CD4-positive, alpha-beta T cell treated with Interleukin-21 for 1 hour (primary cell): Measurements from ENCODE around the gene MYO7A.
"Not testable (repeated sequence)": the region's sequence is repeated elsewhere in the genome, so short reads cannot be mapped to it uniquely, and the experiment has no call there.

Experiments
- DNase-seq: peaks from one replicate; pipeline ENCODE4 v3.0.0-alpha.2; 2020

The MYO7A gene

DNA sequence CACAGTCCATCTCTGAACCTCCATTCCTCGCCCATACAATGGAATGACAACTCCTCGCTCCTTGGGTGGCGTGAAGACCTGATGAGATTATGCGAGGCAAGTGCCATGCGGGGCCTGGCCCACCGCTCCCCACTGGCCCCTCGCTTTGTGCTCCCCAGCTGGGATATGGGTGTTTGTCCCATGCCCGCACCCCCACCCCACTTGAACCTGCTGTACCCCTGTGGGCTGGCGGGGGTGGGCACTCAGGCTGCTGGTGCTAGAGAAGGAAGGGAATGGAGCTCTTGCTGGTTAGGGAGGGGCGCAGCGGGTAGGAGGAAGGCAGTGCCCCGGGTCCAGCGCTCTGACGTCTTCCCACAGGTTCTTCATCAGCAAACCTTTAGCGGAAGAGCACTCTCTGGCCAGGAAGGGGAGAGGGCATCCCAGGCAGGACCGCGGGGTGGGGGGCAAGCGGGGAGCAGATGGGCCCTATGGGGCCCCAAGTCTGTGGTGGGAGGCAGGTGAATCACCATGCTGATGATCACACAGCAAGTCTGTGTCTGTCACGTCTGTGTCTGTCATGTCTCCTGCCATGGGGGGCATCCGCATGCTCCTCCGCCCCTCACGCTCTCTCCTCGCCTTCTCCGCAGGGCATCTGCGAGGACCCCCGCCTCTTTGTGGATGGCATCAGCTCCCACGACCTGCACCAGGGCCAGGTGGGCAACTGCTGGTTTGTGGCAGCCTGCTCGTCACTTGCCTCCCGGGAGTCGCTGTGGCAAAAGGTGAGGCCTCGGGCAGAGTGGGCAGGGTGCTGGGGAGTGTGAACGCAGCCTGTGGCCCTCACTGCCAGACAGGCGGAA is 34.8 kb upstream of the MYO7A start:
- no peak for DNase-seq

DNA sequence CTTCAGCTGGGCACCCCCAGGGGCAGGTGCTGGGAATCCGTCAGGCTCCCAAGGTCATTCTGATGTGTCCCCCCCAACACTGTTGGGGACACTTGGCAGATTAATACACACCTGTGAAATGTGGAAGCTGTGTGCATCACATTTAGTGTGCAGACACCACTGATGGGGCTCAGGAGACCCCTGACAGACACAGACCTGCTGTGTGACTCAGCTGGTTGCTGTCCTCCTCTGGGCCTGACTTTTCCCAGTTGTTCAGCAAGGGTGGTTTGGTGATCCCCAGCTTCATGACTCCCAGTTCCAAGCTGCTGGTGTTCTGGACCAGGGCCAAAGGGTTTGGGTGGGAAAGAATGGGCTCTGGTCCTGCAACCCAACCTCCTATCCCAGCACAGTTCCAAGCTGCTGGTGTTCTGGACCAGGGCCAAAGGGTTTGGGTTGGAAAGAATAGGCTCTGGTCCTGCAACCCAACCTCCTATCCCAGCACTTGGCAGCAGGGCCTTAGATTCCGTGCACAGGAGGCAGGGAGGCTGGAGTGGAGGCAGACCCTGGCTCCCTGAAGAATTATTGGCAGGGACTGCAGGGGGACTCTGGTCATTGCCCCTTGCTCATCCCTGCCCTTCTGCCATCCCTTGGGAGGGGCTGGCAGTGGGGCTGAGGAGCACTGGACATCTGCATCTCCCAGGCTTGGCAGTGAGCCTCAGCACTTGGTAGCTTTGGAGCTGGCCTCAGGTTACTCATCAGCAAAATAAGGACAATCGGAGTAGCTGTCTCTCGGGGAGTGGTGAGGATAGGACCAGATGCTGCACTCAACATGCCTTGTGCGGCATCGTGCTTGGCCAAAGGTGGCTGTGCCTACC is 33.8 kb upstream of the MYO7A start:
- no peak for DNase-seq

DNA sequence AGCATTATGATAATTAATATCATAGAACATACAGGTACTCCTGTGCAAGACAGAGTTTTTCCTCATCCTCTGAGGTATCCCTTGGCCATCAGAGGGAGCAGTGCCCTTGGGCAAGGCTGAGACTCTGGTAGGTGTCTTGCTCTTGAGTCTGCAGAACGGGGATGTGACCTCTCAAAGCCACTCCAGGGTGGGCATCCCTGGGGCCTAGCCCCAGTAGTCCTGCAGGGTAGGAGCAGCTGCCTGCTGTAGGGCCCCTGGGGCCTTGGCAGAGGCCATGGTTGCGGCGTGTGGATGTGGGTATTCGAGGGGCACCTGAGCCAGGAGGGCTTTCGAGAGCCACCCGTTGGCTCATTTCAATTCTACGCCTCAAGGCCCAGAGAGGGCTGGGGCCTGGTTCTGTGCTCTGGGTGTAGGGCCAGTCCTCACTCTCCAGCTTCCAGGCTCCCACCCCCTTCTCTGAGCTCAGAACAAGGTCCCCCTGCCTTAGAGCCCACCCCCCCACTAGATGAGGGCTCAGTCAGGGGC is 33.1 kb upstream of the MYO7A start:
- no peak for DNase-seq

DNA sequence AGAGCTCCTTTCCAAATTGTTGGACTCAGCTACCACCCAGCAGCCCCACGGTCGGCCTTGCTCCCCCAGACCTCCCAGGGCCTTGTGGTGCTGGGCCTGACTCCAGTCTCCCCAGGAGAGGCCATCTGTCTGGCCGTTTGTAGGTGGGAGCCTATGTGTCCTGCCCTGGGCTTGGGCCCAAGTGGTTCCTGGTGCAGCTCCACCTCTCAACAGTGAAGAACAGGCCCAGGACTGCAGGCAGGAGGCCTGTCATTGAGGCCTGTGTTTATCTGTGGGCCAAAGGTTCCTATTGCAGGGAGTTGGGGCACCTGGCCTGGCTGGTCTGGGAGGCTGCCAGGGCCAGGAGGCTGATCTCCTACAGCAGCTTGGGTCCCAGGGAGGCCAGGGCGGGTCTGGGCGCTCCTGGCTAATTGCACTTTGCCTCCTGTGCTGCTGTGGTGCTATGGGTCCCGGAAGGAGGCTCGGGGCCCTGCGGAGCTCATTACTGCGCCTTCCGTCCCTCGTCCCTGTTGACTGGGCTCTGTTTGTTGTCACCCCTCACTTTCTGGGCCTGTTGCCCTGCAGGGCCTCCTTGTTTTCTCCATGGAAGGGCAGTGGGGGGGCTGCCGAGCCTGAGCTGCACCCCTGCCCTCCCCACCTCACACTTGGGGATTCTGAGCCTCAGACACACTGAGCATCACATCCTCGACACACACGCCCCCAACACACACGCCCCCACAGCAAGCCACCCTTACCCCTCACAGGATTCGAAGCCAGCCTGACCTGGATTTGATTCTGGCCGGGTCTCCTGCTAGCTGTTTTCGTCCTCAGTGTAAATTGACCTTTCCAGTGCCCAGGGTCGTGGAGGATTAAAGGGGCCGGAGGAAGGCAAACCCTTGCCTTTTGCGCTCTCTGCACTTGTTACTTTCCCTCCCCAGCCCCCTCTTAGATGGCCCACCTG is 32.2 kb upstream of the MYO7A start:
- DNase-seq: no peak

DNA sequence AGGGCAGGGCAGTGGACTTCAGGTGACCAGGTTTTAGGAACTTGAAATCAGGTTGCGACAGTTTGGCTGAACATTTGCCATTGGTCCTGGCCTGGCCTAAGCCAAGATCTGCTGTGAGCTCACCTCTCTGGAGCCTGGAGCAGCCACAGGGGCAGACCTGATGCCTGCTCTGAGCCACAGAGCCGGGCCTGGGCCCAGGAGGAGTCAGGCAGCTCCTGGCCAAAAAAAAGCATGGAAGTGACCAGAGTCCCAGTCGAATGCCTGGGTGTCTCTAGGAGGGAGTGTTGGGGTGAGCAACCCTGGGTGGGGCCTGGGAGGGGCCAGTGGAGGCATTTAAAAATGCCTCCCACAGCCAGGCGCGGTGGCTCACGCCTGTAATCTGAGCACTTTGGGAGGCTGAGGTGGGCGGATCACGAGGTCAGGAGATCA is 31.4 kb upstream of the MYO7A start:
- no peak for DNase-seq

DNA sequence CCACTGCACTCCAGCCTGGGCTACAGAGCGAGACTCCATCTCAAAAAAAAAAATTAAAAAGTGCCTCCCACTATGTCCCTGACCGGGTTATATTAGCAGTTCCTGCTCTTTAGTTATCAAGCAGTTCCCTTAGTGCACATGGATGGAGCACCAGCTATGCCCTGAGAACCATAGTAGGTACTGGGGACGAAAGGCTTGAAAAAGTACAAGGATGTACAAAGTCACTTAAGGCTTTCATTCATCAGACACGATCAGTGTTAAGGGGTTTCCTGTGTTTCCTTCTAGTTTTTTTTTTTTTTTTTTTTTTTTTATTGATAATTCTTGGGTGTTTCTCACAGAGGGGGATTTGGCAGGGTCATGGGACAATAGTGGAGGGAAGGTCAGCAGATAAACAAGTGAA is 30.9 kb upstream of the MYO7A start:
- DNase-seq: not testable (repeated sequence)

DNA sequence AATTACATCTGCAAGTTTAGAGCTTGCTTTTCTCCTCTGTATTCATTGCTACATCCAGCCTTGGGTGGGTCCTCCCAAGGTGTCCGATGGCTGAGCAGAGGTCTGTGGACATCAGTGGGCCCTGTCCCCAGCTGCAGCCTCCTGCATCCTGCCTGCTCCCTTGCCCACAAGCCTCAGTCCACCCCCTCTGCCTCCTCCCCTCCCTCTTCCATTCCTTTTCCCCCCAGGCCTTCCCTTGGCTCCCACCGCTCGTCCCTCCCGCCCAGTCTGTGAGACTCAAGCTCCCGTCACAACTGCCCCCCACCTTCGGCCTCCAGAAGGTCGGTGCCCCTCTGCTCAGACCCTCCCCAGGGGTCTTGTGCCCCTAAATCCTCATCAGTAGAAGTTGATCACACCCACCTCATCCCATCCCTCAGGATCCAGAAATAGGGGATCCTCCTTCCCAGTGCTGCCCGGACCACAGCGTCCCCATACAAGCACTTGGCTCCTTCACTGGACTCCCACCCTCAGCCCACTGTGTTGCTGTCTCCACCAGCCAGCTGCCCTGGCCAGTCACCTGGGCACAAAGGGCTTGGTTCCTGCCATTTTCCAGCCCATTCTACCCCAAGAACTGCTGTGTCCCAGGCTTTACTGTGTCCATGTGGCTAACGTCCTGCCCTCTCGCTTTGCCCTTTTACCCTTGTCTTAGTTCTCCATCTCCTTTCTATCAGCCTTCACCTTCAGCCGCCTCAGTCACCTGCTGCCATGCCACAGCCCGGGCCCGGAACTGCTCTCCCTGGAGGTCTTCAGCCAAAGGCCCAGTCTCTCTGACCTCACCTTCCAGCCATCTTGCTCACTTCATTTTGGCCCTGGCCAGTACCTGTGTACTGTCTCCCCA is 27.6 kb upstream of the MYO7A start:
- DNase-seq: no peak

DNA sequence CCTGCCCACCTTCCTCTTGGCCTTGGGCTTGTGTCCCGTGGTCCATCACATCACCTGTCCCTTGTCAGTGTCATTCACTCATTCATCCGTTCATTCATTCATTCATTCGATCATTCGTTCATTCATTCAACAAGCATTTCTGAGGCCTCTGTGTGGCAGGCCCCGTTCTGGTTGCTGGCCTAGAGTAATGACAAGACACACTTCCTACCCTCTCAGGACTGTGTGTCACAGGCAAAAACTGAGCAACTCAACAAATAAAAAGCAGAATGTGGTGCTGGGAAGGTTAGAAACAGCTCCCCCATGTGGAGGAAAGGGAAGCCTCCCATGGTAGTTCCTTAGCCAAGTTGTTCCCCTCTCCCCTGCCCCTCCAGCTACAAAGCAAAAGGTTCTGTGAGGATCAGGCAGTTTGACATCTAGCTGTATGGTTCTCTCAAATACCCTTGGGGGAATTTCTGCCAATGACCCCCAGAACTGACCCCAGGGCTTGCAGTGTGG is 27.0 kb upstream of the MYO7A start:
- peak; percentile 8 for DNase-seq

DNA sequence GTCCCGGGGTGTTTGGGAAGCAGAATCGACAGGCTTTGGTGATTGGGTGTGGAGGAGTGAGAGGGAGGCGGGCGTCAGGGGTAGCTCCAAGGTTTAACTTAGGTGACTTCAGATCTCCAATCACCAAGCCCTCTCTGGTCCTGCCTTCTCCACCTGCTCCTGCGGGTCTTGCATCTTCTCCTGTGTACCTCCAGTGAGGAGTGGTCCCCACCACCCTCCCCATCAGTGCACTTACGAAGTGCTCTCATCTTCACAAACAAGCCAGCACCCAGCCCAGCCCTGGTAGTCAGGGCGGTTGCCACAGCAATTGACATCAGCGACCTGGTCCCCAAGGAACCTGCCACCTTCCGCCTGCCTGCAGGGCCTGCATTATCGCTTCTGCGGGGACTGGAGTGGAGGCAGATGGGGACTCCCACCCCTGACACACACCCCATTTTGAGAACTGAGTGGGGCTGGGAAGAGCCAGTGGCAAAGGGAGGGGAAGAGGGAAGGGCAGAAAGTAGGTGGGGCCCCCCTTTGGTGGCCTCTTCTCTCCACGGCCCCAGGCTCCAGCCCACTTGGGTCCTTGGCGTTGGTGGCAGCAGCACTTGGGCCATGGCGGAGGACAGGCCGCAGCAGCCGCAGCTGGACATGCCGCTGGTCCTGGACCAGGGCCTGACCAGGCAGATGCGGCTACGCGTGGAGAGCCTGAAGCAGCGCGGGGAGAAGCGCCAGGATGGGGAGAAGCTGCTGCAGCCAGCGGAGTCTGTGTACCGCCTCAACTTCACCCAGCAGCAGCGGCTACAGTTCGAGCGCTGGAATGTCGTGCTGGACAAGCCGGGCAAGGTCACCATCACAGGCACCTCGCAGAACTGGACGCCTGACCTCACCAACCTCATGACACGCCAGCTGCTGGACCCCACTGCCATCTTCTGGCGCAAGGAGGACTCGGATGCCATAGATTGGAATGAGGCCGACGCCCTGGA is 25.5 kb upstream of the MYO7A start, which contains the start of gene OMP:
Gene OMP (plus strand): TSS at position 595 of the 965 bp plus-strand sequence. CDS start 0 bp downstream, at position 595.
- no peak for DNase-seq

DNA sequence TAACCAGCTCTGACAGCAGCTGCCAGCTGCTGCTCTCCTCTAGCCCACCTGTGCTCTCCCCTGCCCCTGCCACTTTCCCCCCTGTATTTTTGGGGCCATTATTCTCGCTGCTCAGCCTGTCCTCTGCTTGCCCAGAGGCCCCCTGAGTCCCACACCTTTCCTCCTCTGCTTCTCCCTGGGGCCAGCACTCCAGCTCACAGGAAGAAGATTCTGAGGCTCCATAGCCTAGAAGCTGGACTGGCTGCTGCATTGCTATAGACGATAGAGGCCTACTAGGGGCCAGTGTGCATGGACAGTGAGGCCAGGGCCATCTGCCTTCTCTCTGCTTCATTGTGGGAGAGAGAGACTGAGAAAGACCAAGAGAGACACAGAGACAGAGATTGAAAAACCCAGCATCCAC is 24.7 kb upstream of the MYO7A start:
- DNase-seq: no peak

DNA sequence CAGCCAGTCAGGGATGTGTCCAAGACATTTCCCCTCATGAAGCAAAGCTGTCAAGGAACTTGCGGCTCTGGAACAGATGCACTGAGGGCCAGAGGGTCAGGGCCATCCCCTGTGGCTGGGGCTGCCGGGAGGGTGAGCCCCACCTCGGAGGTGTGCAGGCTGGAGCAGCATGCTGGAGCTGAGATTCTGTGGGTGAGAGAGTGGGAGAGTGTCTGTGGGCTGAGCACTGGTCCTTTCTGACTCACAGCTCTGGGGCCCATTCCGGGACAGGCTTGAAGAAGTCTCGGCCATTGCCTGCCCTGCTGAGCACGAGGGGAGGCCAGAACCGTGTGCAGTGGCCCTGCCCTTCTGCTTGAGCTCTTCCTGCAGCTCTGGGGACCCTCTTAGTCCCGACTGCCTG is 23.3 kb upstream of the MYO7A start:
- DNase-seq: no peak

DNA sequence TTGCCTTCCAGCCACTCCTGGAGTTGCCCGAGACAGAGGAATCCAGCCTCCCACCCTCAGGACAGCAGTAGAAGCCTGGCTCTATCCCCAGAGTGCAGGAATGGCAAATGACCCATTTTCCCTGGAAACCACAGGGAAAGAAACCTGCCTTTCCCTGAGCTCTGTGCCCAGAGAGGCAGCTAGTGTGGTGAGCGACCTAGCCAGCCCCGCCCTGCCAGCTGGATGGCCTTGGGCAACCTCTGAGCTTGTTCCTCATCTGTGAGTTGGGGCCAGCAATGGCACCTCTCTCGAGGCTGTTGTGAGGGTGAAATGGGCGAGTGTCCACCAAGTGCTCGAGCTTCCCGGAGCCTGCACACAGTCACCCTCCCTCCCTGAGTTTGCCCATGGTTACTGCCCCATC is 21.7 kb upstream of the MYO7A start:
- DNase-seq: no peak

DNA sequence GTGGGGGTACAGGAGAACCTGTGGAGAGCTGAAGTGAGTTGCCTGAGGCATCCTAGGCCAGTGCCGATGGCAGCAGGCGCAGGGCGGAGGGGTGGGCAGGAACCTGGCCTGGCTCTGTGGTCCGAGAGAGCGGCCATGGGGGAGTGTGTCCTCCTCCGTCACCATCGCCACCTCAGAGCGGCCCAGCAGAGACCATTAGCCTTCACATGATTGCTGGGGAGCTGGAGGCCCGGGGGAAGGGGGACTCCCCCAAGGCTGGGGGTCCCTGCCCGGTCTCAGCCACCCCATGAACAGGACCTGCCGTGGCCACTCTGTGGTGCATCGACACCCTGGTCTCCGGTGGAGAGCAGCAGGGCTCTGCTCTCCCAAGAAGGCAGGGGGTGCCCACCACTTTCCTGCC is 21.3 kb upstream of the MYO7A start:
- no peak for DNase-seq

DNA sequence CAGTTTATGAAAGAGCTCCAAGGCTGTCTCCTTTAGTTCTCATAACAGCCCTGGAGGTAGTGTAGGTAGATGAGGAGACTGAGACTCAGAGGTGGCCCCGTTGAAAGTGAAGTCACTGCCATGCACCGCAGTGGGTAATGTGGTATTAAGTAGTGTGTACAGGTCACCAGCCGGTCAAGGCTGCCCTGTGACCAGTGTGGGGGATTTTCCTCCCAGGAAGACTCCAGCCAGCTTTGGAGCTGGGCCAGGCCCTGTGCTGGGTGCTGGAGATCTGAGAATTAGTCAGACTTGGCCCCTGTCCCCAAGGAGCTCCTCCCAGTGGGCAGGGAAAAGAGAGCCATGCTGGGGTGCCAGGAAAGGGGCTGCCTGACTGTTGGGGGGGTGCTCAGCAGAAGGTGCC is 20.1 kb upstream of the MYO7A start:
- no peak for DNase-seq

DNA sequence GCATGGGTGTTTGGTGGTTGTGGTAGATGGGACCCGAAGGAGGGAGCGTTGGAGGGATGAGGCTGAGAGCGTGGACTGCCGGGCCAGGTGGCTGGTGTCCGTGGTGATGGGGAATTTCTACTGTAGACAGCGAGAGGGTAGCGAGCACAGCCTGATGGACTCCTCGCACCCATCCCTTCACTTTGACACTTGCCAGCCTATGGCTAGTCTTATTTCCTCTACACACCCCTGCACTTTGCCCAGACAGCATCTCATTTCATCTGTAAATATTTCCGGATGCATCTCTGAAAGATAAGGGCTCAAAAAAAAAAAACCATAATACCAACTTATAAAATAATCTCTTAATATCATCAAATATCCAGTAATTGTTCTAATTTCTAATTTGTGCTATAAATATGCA is 19.6 kb upstream of the MYO7A start:
- no peak for DNase-seq

DNA sequence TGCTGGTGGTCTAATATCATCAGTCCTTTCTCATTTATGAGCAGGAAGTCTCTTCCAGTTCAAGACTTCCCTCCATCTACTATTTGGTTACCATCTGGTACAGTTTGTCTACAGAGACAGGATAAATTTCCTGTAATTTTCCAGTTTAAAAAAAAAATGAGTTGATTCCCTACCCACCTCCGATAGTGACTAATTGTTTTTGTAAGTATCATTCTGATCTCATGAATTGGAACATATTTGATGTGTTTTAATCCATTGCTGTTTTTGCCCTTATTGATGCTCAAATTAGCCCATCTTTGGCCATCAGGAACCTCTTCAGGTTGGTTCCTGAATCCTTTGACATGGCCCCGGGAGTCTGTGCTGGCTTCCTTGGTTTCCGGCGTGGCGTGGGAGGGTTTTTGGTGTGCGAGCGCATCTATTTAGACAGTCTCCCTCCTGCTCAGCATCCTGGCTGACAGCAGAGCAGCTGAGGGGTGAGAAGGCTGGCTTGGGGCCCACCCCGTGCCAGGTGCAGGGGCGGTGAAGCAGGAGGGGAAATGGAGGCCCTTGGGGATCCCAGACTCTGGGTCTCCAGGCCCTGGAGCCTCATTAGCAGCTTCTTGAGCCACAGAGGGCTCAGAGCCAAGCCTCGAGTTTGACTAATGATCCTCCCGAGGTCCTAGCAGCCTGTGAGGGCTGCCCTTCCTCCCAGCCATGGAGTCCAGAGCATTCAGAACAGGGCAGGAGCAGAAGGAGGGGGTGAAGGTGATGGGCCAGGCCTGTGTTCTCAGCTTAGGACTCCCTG is 18.6 kb upstream of the MYO7A start:
- DNase-seq: no peak

DNA sequence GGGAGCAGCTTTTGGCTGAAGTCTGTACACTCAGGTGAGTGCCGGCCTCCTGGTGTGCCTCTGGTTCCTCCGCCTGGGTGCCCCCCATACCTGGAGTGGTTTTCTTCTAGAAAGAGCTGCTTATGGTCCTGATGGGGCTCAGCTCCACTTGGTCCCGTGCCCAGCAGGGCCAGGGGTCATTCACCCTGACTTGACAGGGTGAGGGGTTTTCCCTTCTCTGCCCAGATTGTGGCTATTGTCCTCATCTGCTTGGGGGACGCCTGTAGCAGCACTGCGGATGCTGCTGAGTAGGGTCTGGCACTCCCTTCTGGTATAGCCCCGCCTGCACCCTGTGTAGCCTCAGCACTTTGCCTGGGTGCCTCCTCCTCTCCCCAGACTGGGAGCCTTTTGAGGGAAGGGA is 17.2 kb upstream of the MYO7A start:
- no peak for DNase-seq

DNA sequence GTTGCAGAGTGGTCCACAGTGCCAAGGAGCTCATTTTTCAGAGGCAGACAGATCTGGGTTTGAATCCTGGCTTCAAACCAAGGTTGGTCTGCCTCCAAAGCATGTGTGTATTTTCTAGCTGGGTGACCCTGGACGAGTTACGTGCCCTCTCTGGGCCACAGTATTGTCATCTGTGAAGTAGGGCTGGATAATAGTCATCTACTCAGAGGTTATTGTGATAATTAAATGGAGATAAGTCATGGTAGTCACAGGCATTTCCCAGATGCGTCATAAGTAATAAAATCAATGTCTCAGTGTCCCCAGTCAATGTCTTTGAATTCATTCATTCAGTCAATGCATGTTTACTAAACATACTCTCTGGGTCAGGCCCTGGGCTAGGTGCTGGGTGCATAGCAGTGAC is 16.8 kb upstream of the MYO7A start:
- DNase-seq: no peak

DNA sequence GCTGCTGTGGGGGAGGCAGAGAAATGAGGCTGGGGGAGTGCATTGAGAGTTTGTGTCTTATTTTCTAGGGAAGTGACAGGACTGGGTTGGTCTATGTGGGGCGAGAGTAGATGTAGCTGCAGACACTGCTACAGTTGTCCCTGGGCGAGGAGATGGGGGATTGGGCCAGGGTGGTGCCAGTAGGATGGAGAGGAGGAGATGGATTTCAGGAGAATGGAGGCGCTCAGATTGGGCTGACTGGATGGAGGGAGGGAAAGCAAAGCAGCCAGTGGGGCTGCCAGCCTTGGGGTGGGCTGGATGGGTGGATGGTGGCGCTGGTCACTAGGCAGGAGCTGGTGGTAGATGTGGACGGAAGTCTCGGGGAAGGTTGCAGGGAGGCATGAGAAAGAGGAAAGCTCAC is 16.1 kb upstream of the MYO7A start:
- DNase-seq: no peak
